ENCODE results near the gene CTSA. TPM values are rescaled to one million over a fixed set of nuclear protein-coding genes. Genes with fewer than 3 reads are reported as not detected.
A peak's percentile ranks its signal among the peaks of the same experiment; 100 is the strongest.

The CTSA gene
- total RNA-seq, 2 experiments from 2014 or later = 34.5 to 40.2 TPM

GRCh38 chr20:45857882-45858216 lies 33.3 kb upstream of the CTSA start:
- H3K27me3 Mint-ChIP-seq = no peaks in the 10 kb centered on the region
- ChIA-PET CTCF (interaction anchor here (1.2 to 3.1 kb wide), 2 partner anchors 33 to 112 kb away, joined by 3 to 15 read pairs; no protein-coding TSS in a partner anchor), POLR2A (interaction anchor here (0.7 to 3.6 kb wide), 11 partner anchors 10 to 525 kb away, joined by 3 to 19 read pairs (median 5); partner anchors contain the start of genes CTSA, NEURL2, UBE2C and ZNF335)
- ATAC-seq (peak; percentile 55), DNase-seq (peak; percentile 70)
- intact Hi-C loops (cut with micrococcal nuclease) = loop anchor here (5.0 kb wide), 1 partner anchor 46 kb away; the partner anchor contains the start of gene UBE2C
- H3K4me3 Mint-ChIP-seq = peak overlapping the region; percentile 97
- TF ChIP-seq CTCF (IDR thresholded peaks at IDR 0.05) = no peak
- peaks cover 42% of the 10 kb centered on the region for H3K4me1 Mint-ChIP-seq (ENCODE audit: low read depth)
- H3K9me3 Mint-ChIP-seq = no peaks in the 10 kb centered on the region
- peaks cover 4% of the 10 kb centered on the region for H3K36me3 Mint-ChIP-seq (ENCODE audit: low read depth)
- peak overlapping the region; percentile 99 for H3K27ac Mint-ChIP-seq

- CTCF ChIA-PET = no interaction called here
- no peak for ATAC-seq
Observed at GRCh38 chr20:45859916-45860315, 31.2 kb upstream of the CTSA start.

GRCh38 chr20:45860560-45861220 lies 30.4 kb upstream of the CTSA start:
- no peak for TF ChIP-seq CTCF (IDR thresholded peaks at IDR 0.05)
- Mint-ChIP-seq H3K27ac (no peak overlapping the region), H3K36me3 (ENCODE audit: low read depth) (peaks cover 2% of the 10 kb centered on the region), H3K9me3 (no peaks in the 10 kb centered on the region), H3K4me3 (no peak overlapping the region), H3K4me1 (ENCODE audit: low read depth) (peaks cover 25% of the 10 kb centered on the region), H3K27me3 (no peaks in the 10 kb centered on the region)
- DNase-seq (no peak), ATAC-seq (no peak)
- intact Hi-C loops (cut with micrococcal nuclease) = no loop called here
- ChIA-PET CTCF (no interaction called here), POLR2A (interaction anchor here (1.1 kb wide), 1 partner anchor 14 kb away, joined by 3 read pairs; no protein-coding TSS in a partner anchor)

More at GRCh38 chr20:45859916-45860315, 31.2 kb upstream of the CTSA start:
- Mint-ChIP-seq H3K4me3 (no peak overlapping the region), H3K9me3 (no peaks in the 10 kb centered on the region), H3K27me3 (no peaks in the 10 kb centered on the region), H3K27ac (no peak overlapping the region), H3K36me3 (ENCODE audit: low read depth) (peaks cover 2% of the 10 kb centered on the region), H3K4me1 (ENCODE audit: low read depth) (peaks cover 31% of the 10 kb centered on the region)
- no peak for TF ChIP-seq CTCF (IDR thresholded peaks at IDR 0.05)
- DNase-seq = no peak
- intact Hi-C loops (cut with micrococcal nuclease) = loop anchor here (5.0 kb wide), 1 partner anchor 48 kb away; the partner anchor contains the start of gene UBE2C
- POLR2A ChIA-PET = interaction anchor here (0.6 kb wide), 1 partner anchor 221 kb away, joined by 3 read pairs; no protein-coding TSS in a partner anchor

GRCh38 chr20:45861221-45862075 lies 29.7 kb upstream of the CTSA start:
- ChIA-PET POLR2A (interaction anchor here (0.7 to 1.2 kb wide), 3 partner anchors 13 to 38 kb away, joined by 3 read pairs; partner anchors contain the start of gene ZSWIM1), CTCF (interaction anchor here (1.1 to 1.3 kb wide), 2 partner anchors 71 to 108 kb away, joined by 3 read pairs; no protein-coding TSS in a partner anchor)
- no peaks in the 10 kb centered on the region for H3K9me3 Mint-ChIP-seq
- intact Hi-C loops (cut with micrococcal nuclease) = no loop called here
- H3K27me3 Mint-ChIP-seq = no peaks in the 10 kb centered on the region
- peaks cover 20% of the 10 kb centered on the region for H3K4me1 Mint-ChIP-seq (ENCODE audit: low read depth)
- no peak overlapping the region for H3K4me3 Mint-ChIP-seq
- DNase-seq (no peak), ATAC-seq (no peak)
- TF ChIP-seq CTCF (IDR thresholded peaks at IDR 0.05) = no peak
- H3K27ac Mint-ChIP-seq = no peak overlapping the region
- H3K36me3 Mint-ChIP-seq (ENCODE audit: low read depth) = peaks cover 2% of the 10 kb centered on the region

Measured in activated CD8-positive, alpha-beta T cell treated with anti-CD3 and anti-CD28 coated beads for 36 hours (primary cell).